H1 (cell line): Measurements from ENCODE around the gene PDE4B. TPM values are rescaled to one million over a fixed set of nuclear protein-coding genes. Genes with fewer than 3 reads are reported as not detected.

Experiments used
- CTCF ChIA-PET: fragments of 300-600 bp; sonication (Branson Sonifier 250); formaldehyde crosslinking; loops from one replicate; lab custom pipeline; 2021; ENCODE audit not compliant: partially characterized antibody; lab: Charles Lee
- POLR2A ChIA-PET: fragments of 300-600 bp; sonication (Branson Sonifier 250); formaldehyde crosslinking; loops from one replicate; lab custom pipeline; 2021; ENCODE audit warnings: inconsistent platforms; ENCODE audit not compliant: partially characterized antibody; lab: Charles Lee
- DNase-seq, 2 experiments: peaks; one replicate each; pipeline versions ENCODE4 v3.0.0 to v3.0.0-alpha.2; 2010 to 2022; ENCODE audit warnings: low spot score in 2 of 2, low read depth in 1 of 2, mixed read lengths in 1 of 2
- FAIRE-seq: peaks from 2 replicates; lab custom pipeline; 2011; peaks lifted over from hg19 to GRCh38; lab: Jason Lieb, UNC
- H2AFZ ChIP-seq: 2 replicates; pipeline ENCODE4 v1.8.1; 2012; ENCODE audit warnings: low read length, inconsistent platforms
- H2AK5ac ChIP-seq: 2 replicates; pipeline ENCODE4 v1.6.1; 2013; ENCODE audit warnings: low read depth, low read length
- H2BK120ac ChIP-seq: replicated peaks from 2 replicates; pipeline ENCODE3; 2013; ENCODE audit warnings: low read depth, low read length, inconsistent platforms
- H2BK12ac ChIP-seq: 2 replicates; pipeline ENCODE4 v1.6.1; 2013; ENCODE audit warnings: low read depth, low read length
- H2BK15ac ChIP-seq: 2 replicates; pipeline ENCODE4 v1.6.1; 2013; ENCODE audit warnings: low read length
- H2BK20ac ChIP-seq: 2 replicates; pipeline ENCODE4 v1.6.1; 2013; ENCODE audit warnings: low read length
- H2BK5ac ChIP-seq: 2 replicates; pipeline ENCODE4 v1.6.1; 2013; ENCODE audit warnings: low read depth, low read length
- H3K14ac ChIP-seq: 2 replicates; pipeline ENCODE4 v1.6.1; 2013; ENCODE audit warnings: inconsistent platforms; ENCODE audit not compliant: insufficient read length
- H3K18ac ChIP-seq: 2 replicates; pipeline ENCODE4 v1.6.1; 2013; ENCODE audit warnings: low read length; ENCODE audit errors: extremely low read depth
- H3K23ac ChIP-seq: 2 replicates; pipeline ENCODE4 v1.6.1; 2013; ENCODE audit warnings: inconsistent platforms; ENCODE audit not compliant: insufficient read length
- H3K23me2 ChIP-seq: 2 replicates; pipeline ENCODE4 v1.6.1; 2013; ENCODE audit warnings: low read depth, low read length
- H3K27ac ChIP-seq: 2 replicates; pipeline ENCODE4 v1.6.1; 2011; ENCODE audit warnings: low read depth, low read length, inconsistent platforms
- H3K27me3 ChIP-seq, 4 experiments: replicated peaks in 1 of 4; 1 replicate in 1 of 4; 2 replicates in 3 of 4; pipeline versions ENCODE4 v1.6.1 to v1.8.1; 2011 to 2013; ENCODE audit warnings: low read length in 3 of 4, mild to moderate bottlenecking in 3 of 4, inconsistent platforms in 2 of 4, mixed read lengths in 2 of 4, moderate library complexity in 1 of 4; ENCODE audit not compliant: control insufficient read depth in 3 of 4, insufficient read depth in 3 of 4; ENCODE audit errors: extremely low read depth in 1 of 4
- H3K36me3 ChIP-seq, 4 experiments: 2 replicates each; pipeline versions ENCODE4 v1.6.1 to v1.8.1; 2011 to 2013; ENCODE audit warnings: mild to moderate bottlenecking in 4 of 4, low read length in 3 of 4, moderate library complexity in 2 of 4, control low read depth in 1 of 4, inconsistent platforms in 1 of 4; ENCODE audit not compliant: insufficient read depth in 4 of 4, control insufficient read depth in 2 of 4
- H3K4ac ChIP-seq: replicated peaks from 2 replicates; pipeline ENCODE3; 2013; ENCODE audit warnings: low read length, low read depth, mixed read lengths, inconsistent platforms; ENCODE audit not compliant: insufficient read length
- H3K4me1 ChIP-seq, 4 experiments: replicated peaks in 1 of 4; 1 replicate in 1 of 4; 2 replicates in 3 of 4; pipeline versions ENCODE4 v1.6.1 to v1.8.1; 2011 to 2013; ENCODE audit warnings: low read length in 3 of 4, inconsistent platforms in 2 of 4, mixed read lengths in 1 of 4; ENCODE audit not compliant: insufficient read depth in 4 of 4, control insufficient read depth in 3 of 4
- H3K4me2 ChIP-seq, 2 experiments: 2 replicates each; pipeline versions ENCODE4 v1.6.1 to v1.8.1; 2011 to 2013; ENCODE audit warnings: low read depth in 2 of 2, low read length in 2 of 2, control low read depth in 1 of 2, inconsistent platforms in 1 of 2, mild to moderate bottlenecking in 1 of 2; ENCODE audit not compliant: insufficient read depth in 1 of 2
- H3K4me3 ChIP-seq, 4 experiments: fragments of 200-600, 300-600 bp in 1 of 4; sonication (generic), shearing (Covaris generic), sonication (Bioruptor Twin) in 1 of 4; 2 replicates each; pipeline versions ENCODE4 v1.5.1 to v1.8.1; 2011 to 2016; ENCODE audit warnings: low read length in 4 of 4, low read depth in 3 of 4, control low read depth in 2 of 4, inconsistent platforms in 2 of 4, mild to moderate bottlenecking in 2 of 4, mixed read lengths in 1 of 4, moderate library complexity in 1 of 4; ENCODE audit not compliant: insufficient read depth in 2 of 4; ENCODE audit errors: extremely low read depth in 1 of 4
- H3K56ac ChIP-seq: replicated peaks from 2 replicates; pipeline ENCODE3; 2013; ENCODE audit warnings: low read depth, mild to moderate bottlenecking, mixed read lengths, low read length, inconsistent platforms; ENCODE audit not compliant: insufficient read length
- H3K79me1 ChIP-seq: 2 replicates; pipeline ENCODE4 v1.6.1; 2013; ENCODE audit warnings: low read depth, low read length, control low read depth
- H3K79me2 ChIP-seq, 2 experiments: 2 replicates each; pipeline versions ENCODE4 v1.6.1 to v1.8.1; 2012 to 2013; ENCODE audit warnings: low read length in 2 of 2, mild to moderate bottlenecking in 2 of 2, inconsistent platforms in 1 of 2; ENCODE audit not compliant: insufficient read depth in 2 of 2, control insufficient read depth in 1 of 2
- H3K9ac ChIP-seq, 4 experiments: replicated peaks in 1 of 4; 1 replicate in 1 of 4; 2 replicates in 3 of 4; pipeline versions ENCODE4 v1.6.1 to v1.8.1; 2011 to 2013; ENCODE audit warnings: low read depth in 3 of 4, low read length in 3 of 4, control low read depth in 2 of 4, mild to moderate bottlenecking in 2 of 4, moderate library complexity in 2 of 4, inconsistent platforms in 1 of 4; ENCODE audit errors: extremely low read depth in 1 of 4
- H3K9me3 ChIP-seq, 2 experiments: 2 replicates each; pipeline versions ENCODE4 v1.6.1 to v1.8.1; 2012 to 2013; ENCODE audit warnings: mild to moderate bottlenecking in 2 of 2, moderate library complexity in 2 of 2, control low read depth in 1 of 2, inconsistent platforms in 1 of 2, low read depth in 1 of 2, low read length in 1 of 2, mixed read lengths in 1 of 2; ENCODE audit not compliant: insufficient read depth in 2 of 2
- H4K20me1 ChIP-seq, 2 experiments: replicated peaks in 1 of 2; 2 replicates each; pipeline versions ENCODE3 to v1.8.1; 2011 to 2013; ENCODE audit warnings: inconsistent platforms in 2 of 2, low read length in 2 of 2, mild to moderate bottlenecking in 1 of 2; ENCODE audit not compliant: insufficient read depth in 2 of 2, control insufficient read depth in 1 of 2
- H4K5ac ChIP-seq: 2 replicates; pipeline ENCODE4 v1.6.1; 2013; ENCODE audit warnings: low read length, low read depth, mixed read lengths, inconsistent platforms; ENCODE audit not compliant: insufficient read length
- H4K8ac ChIP-seq: 2 replicates; pipeline ENCODE4 v1.8.0; 2013; ENCODE audit warnings: mild to moderate bottlenecking, moderate library complexity, low read length, inconsistent platforms; ENCODE audit not compliant: insufficient read depth; ENCODE audit errors: extremely low read depth
- H4K91ac ChIP-seq: replicated peaks from 2 replicates; pipeline ENCODE3; 2013; ENCODE audit warnings: low read length, mixed read lengths, inconsistent platforms; ENCODE audit not compliant: insufficient read length
- BACH1 ChIP-seq: IDR thresholded peaks from 2 replicates; pipeline ENCODE4 v1.6.1; 2012; ENCODE audit warnings: low read length, improper control_type of control experiment
- BRCA1 ChIP-seq: IDR thresholded peaks from 2 replicates; pipeline ENCODE4 v1.6.1; 2012; ENCODE audit warnings: low read depth, low read length, improper control_type of control experiment
- CHD2 ChIP-seq: IDR thresholded peaks from 2 replicates; pipeline ENCODE4 v1.6.1; 2012; ENCODE audit warnings: low read length, improper control_type of control experiment
- EGR1 ChIP-seq: IDR thresholded peaks from 2 replicates; pipeline ENCODE4 v1.6.1; 2011; ENCODE audit warnings: low read depth, low read length, borderline replicate concordance
- GTF2F1 ChIP-seq: IDR thresholded peaks from 2 replicates; pipeline ENCODE4 v1.6.1; 2012; ENCODE audit warnings: low read depth, low read length, improper control_type of control experiment, borderline replicate concordance
- JUN ChIP-seq: IDR thresholded peaks from 2 replicates; pipeline ENCODE4 v1.6.1; 2011; ENCODE audit warnings: low read depth, mild to moderate bottlenecking, improper control_type of control experiment, low read length
- KDM4A ChIP-seq: IDR thresholded peaks from one replicate; pipeline ENCODE4 v1.7.1; 2012; ENCODE audit warnings: low read depth, mild to moderate bottlenecking, moderate library complexity, low read length, inconsistent platforms; ENCODE audit not compliant: severe bottlenecking
- KDM5A ChIP-seq: fragments of 200-600 bp; IDR thresholded peaks from 2 replicates; pipeline ENCODE4 v1.7.1; 2012; ENCODE audit warnings: mild to moderate bottlenecking, low read length, inconsistent platforms, mixed read lengths
- MAFK ChIP-seq: IDR thresholded peaks from 2 replicates; pipeline ENCODE4 v1.6.1; 2012; ENCODE audit warnings: low read depth, mild to moderate bottlenecking, improper control_type of control experiment, low read length
- POLR2A ChIP-seq, 2 experiments: IDR thresholded peaks; 1 replicate in 1 of 2; 2 replicates in 1 of 2; pipeline ENCODE4 v1.6.1; 2011; ENCODE audit warnings: low read depth in 2 of 2, low read length in 2 of 2, mild to moderate bottlenecking in 2 of 2; ENCODE audit errors: control extremely low read depth in 1 of 2
- POU5F1 ChIP-seq: IDR thresholded peaks from 2 replicates; pipeline ENCODE4 v1.6.1; 2011; ENCODE audit warnings: low read depth, mild to moderate bottlenecking, low read length, moderate library complexity
- RAD21 ChIP-seq, 2 experiments: IDR thresholded peaks in 1 of 2; conservative IDR thresholded peaks in 1 of 2; 2 replicates each; pipeline ENCODE4 v1.6.1; 2011; ENCODE audit warnings: low read depth in 2 of 2, low read length in 2 of 2, improper control_type of control experiment in 1 of 2, inconsistent platforms in 1 of 2, mild to moderate bottlenecking in 1 of 2, moderate library complexity in 1 of 2
- SRF ChIP-seq: IDR thresholded peaks from 2 replicates; pipeline ENCODE4 v1.6.1; 2011; ENCODE audit warnings: mild to moderate bottlenecking, low read depth, low read length, moderate library complexity
- TAF7 ChIP-seq: optimal IDR thresholded peaks from 2 replicates; pipeline ENCODE3; 2011; ENCODE audit warnings: low read depth, mild to moderate bottlenecking, inconsistent platforms, low read length, moderate library complexity, borderline replicate concordance
- TBP ChIP-seq: IDR thresholded peaks from 2 replicates; pipeline ENCODE4 v1.6.1; 2011; ENCODE audit warnings: low read depth, low read length, improper control_type of control experiment
- WGBS, 2 experiments: shearing (Covaris generic) in 1 of 2; methylation state at CpG; one replicate each; pipeline versions ENCODE4 v1.1.6 to v1.1.7; 2013 to 2015; ENCODE audit warnings: low lambda C conversion rate in 2 of 2, mixed read lengths in 2 of 2, inconsistent platforms in 1 of 2, low coverage in 1 of 2, missing lambda C conversion rate in 1 of 2; ENCODE audit not compliant: insufficient replicate concordance in 2 of 2, insufficient coverage in 1 of 2, insufficient read length in 1 of 2; ENCODE audit errors: extremely low coverage in 1 of 2, missing lambda C conversion rate in 1 of 2; 5-methylcytosine and 5-hydroxymethylcytosine counted together
- polyA plus RNA-seq, 7 experiments: library from polyadenylated mRNA; depleted of rRNA in 3 of 7; stranded (reverse) in 5 of 7; unstranded in 2 of 7; fragments of >200 nt in 5 of 7; fragments of 200-250 nt in 2 of 7; gene quantifications; 1 replicate in 5 of 7; 2 replicates in 1 of 7; 4 replicates in 1 of 7; pipeline versions ENCODE4 v1.2.1 to v1.2.3, GENCODE V29; 2011 to 2013; ENCODE audit warnings: missing spikeins in 2 of 7, mixed read lengths in 2 of 7
- total RNA-seq: library from RNA; stranded (reverse); fragmentation: NEBNext Ultra II Directional; extraction: Animal tissue kit (Norgen Biotek cat#: 25700); gene quantifications from 2 replicates; pipeline ENCODE4 v1.2.1, GENCODE V29; 2021

The PDE4B gene
- total and polyA plus RNA-seq, 2 of the 8 experiments (the other 6 are each of a cell fraction or from before 2014, with no cell fraction given), result 5.0 to 15.1 TPM

- FAIRE-seq, result no peak
- DNase-seq, result no peak
- TF ChIP-seq TAF7, result no peak
- TF ChIP-seq POLR2A (IDR thresholded peaks at IDR 0.05; ENCODE audit: control extremely low read depth in 1 of 2, low read depth in 2 of 2, low read length in 2 of 2), result no peak
- no peak for TF ChIP-seq RAD21 (IDR thresholded peaks at IDR 0.05 in 1 of 2, conservative IDR thresholded peaks at IDR 0.05 in 1 of 2; ENCODE audit: low read depth in 2 of 2, low read length in 2 of 2)
- no peak for TF ChIP-seq BACH1
- no peak for TF ChIP-seq EGR1
- TF ChIP-seq TBP, result no peak
- TF ChIP-seq SRF, result no peak
- no peak for TF ChIP-seq CHD2
- no peak for TF ChIP-seq POU5F1
- TF ChIP-seq MAFK, result no peak
- no peak for TF ChIP-seq BRCA1
- TF ChIP-seq KDM4A, result no peak
- TF ChIP-seq KDM5A, result no peak
- no peak for TF ChIP-seq JUN
- TF ChIP-seq GTF2F1, result no peak
These were observed 577.8 kb downstream of the PDE4B start for GRCh38 chr1:66370462-66370971.

More at GRCh38 chr1:66370462-66370971, 577.8 kb downstream of the PDE4B start:
- Histone ChIP-seq H3K79me2 (no peaks in the 10 kb centered on the region), H2BK15ac (no peak overlapping the region), H3K56ac (no peak overlapping the region), H2BK12ac (no peak overlapping the region), H2BK120ac (no peak overlapping the region), H3K4me3 (no peak overlapping the region), H3K9ac (no peak overlapping the region; a peak in 1 of 7 replicates), H3K36me3 (peaks cover 0 to 56% (median 33%) of the 10 kb centered on the region in 4 experiments; a peak in 6 of 8 replicates), H3K27me3 (peaks cover 0 to 1% (median 0%) of the 10 kb centered on the region in 4 experiments; a peak in 1 of 7 replicates), H4K20me1 (no peaks in the 10 kb centered on the region), H3K4ac (no peak overlapping the region), H2BK5ac (no peak overlapping the region), H4K91ac (no peak overlapping the region), H3K23me2 (no peaks in the 10 kb centered on the region), H4K8ac (no peak overlapping the region), H2BK20ac (no peak overlapping the region), H2AK5ac (no peak overlapping the region), H4K5ac (no peak overlapping the region), H3K18ac (no peak overlapping the region), H3K9me3 (no peaks in the 10 kb centered on the region), H3K79me1 (no peaks in the 10 kb centered on the region), H3K4me2 (no peak overlapping the region), H2AFZ (no peak overlapping the region), H3K4me1 (no peaks in the 10 kb centered on the region), H3K14ac (no peak overlapping the region), H3K23ac (no peak overlapping the region), H3K27ac (no peak overlapping the region)
- WGBS, 2 experiments, result 93% methylated on average over 4 of the region's 4 CpGs; no CpG with 5 or more reads in 1 of the 2 experiments
- POLR2A ChIA-PET, result no interaction called here
- CTCF ChIA-PET, result interaction anchor here (0.9 to 3.1 kb wide), 5 partner anchors 10 to 128 kb away, joined by 3 to 13 read pairs (median 3); no protein-coding TSS in a partner anchor
